GM23338 (cell line): Measurements from ENCODE around the gene PUS3. TPM values are rescaled to one million over a fixed set of nuclear protein-coding genes. Genes with fewer than 3 reads are reported as not detected.

ENCODE experiments used
- ATAC-seq: fragments of 200-7000 bp; cut with Tn5 transposase; 3 replicates; pipeline ENCODE4 v1.9.1; 2020
- DNase-seq: peaks from one replicate; pipeline ENCODE4 v3.0.0-alpha.2; 2015; ENCODE audit warnings: low spot score
- H2AFZ ChIP-seq: fragments of 200-600 bp; sonication (generic); 2 replicates; pipeline ENCODE4 v1.8.0; 2016; ENCODE audit warnings: antibody characterized with exemption, mild to moderate bottlenecking, moderate library complexity
- H3F3A ChIP-seq: fragments of 200-600 bp; sonication (generic); replicated peaks from 2 replicates; pipeline ENCODE4 v1.8.0; 2017; ENCODE audit warnings: antibody characterized with exemption, mixed run types, low read depth
- H3K27ac ChIP-seq: fragments of 200-600 bp; sonication (generic); 2 replicates; pipeline ENCODE4 v1.6.1; 2016; ENCODE audit warnings: low read depth
- H3K27me3 ChIP-seq: fragments of 200-600 bp; sonication (generic); 2 replicates; pipeline ENCODE4 v1.8.0; 2016; ENCODE audit warnings: mild to moderate bottlenecking, mixed run types, moderate library complexity; ENCODE audit not compliant: insufficient read depth
- H3K36me3 ChIP-seq: fragments of 200-600 bp; sonication (generic); 2 replicates; pipeline ENCODE4 v1.8.0; 2016; ENCODE audit warnings: mild to moderate bottlenecking; ENCODE audit not compliant: insufficient read depth
- H3K4me1 ChIP-seq: fragments of 200-600 bp; sonication (generic); 2 replicates; pipeline ENCODE4 v1.8.0; 2016; ENCODE audit warnings: mild to moderate bottlenecking, moderate library complexity; ENCODE audit not compliant: insufficient read depth
- H3K4me2 ChIP-seq: fragments of 200-600 bp; sonication (generic); 2 replicates; pipeline ENCODE4 v1.7.1; 2017; ENCODE audit warnings: mixed run types
- H3K4me3 ChIP-seq: fragments of 200-600 bp; sonication (generic); 2 replicates; pipeline ENCODE4 v1.6.1; 2016; ENCODE audit warnings: mixed run types
- H3K79me2 ChIP-seq: fragments of 200-600 bp; sonication (generic); replicated peaks from 2 replicates; pipeline ENCODE4 v1.8.0; 2017; ENCODE audit warnings: mild to moderate bottlenecking; ENCODE audit not compliant: insufficient read depth
- H3K9me2 ChIP-seq: fragments of 200-600 bp; sonication (generic); 2 replicates; pipeline ENCODE4 v1.8.0; 2017; ENCODE audit not compliant: insufficient read depth
- H4K20me1 ChIP-seq: fragments of 200-600 bp; sonication (generic); replicated peaks from 2 replicates; pipeline ENCODE4 v1.8.0; 2017; ENCODE audit warnings: mild to moderate bottlenecking; ENCODE audit not compliant: insufficient read depth
- H3K27ac Mint-ChIP-seq: 2 replicates; pipeline ENCODE4 v1.8.0; 2020; ENCODE audit warnings: inconsistent platforms, mild to moderate bottlenecking, moderate library complexity, mixed read lengths
- H3K27me3 Mint-ChIP-seq: 3 replicates; pipeline ENCODE4 v1.8.0; 2022; ENCODE audit warnings: low read depth, mild to moderate bottlenecking, moderate library complexity, mixed read lengths, inconsistent platforms; ENCODE audit not compliant: insufficient read depth, poor library complexity
- H3K36me3 Mint-ChIP-seq: 3 replicates; pipeline ENCODE4 v1.8.0; 2021; ENCODE audit warnings: low read depth, mild to moderate bottlenecking, inconsistent platforms, moderate library complexity, mixed read lengths
- H3K4me1 Mint-ChIP-seq: 3 replicates; pipeline ENCODE4 v1.8.0; 2020; ENCODE audit warnings: mild to moderate bottlenecking, inconsistent platforms, mixed read lengths
- H3K4me3 Mint-ChIP-seq: 3 replicates; pipeline ENCODE4 v1.8.0; 2021; ENCODE audit warnings: moderate library complexity, mild to moderate bottlenecking, inconsistent platforms, mixed read lengths
- H3K9me3 Mint-ChIP-seq: 3 replicates; pipeline ENCODE4 v1.8.0; 2020; ENCODE audit warnings: moderate library complexity, mild to moderate bottlenecking, inconsistent platforms, mixed read lengths
- CREB1 ChIP-seq: fragments of 250-450 bp; sonication (Bioruptor Pico); IDR thresholded peaks from 2 replicates; pipeline ENCODE4 v1.5.0; 2020; ENCODE audit warnings: low read depth, mild to moderate bottlenecking, moderate library complexity
- ETS1 ChIP-seq: IDR thresholded peaks from 2 replicates; pipeline ENCODE4 v1.6.1; 2016; ENCODE audit warnings: antibody characterized with exemption
- POLR2AphosphoS5 ChIP-seq: IDR thresholded peaks from 2 replicates; pipeline ENCODE4 v1.6.1; 2016; ENCODE audit warnings: antibody characterized with exemption, low read depth
- REST ChIP-seq: IDR thresholded peaks from one replicate; pipeline ENCODE4 v1.6.1; 2018; ENCODE audit warnings: antibody characterized with exemption; ENCODE audit not compliant: unreplicated experiment
- long read RNA-seq: library from polyadenylated mRNA; unstranded; transcript quantifications from one replicate; pipeline ENCODE4 v2.0.0, GENCODE V29; 2020; ENCODE audit not compliant: unreplicated experiment
- polyA plus RNA-seq: library from polyadenylated mRNA; unstranded; fragments of >200 nt; fragmentation: Nextera tagmentation; extraction: Ambion mirVana; gene quantifications from 2 replicates; pipeline ENCODE4 v1.2.1, GENCODE V29; 2016
- total RNA-seq: library from RNA; depleted of rRNA; stranded (reverse); fragments of >200 nt; shearing (Covaris generic); gene quantifications from 2 replicates; pipeline ENCODE4 v1.2.3, GENCODE V29; 2014; rRNA removed
- TF ChIP-seq, protein P1 (sequence below), 2 experiments: fragments of 200-600 bp in 1 of 2; sonication (generic) in 1 of 2; conservative IDR thresholded peaks; 2 replicates each; pipeline versions ENCODE4 v1.5.1 to v1.6.1; 2016 to 2017; ENCODE audit warnings: antibody characterized with exemption in 2 of 2, low read depth in 2 of 2, mild to moderate bottlenecking in 2 of 2, moderate library complexity in 1 of 2

The PUS3 gene, protein sequence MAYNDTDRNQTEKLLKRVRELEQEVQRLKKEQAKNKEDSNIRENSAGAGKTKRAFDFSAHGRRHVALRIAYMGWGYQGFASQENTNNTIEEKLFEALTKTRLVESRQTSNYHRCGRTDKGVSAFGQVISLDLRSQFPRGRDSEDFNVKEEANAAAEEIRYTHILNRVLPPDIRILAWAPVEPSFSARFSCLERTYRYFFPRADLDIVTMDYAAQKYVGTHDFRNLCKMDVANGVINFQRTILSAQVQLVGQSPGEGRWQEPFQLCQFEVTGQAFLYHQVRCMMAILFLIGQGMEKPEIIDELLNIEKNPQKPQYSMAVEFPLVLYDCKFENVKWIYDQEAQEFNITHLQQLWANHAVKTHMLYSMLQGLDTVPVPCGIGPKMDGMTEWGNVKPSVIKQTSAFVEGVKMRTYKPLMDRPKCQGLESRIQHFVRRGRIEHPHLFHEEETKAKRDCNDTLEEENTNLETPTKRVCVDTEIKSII
- 24.1 and 35.8 TPM in 2 replicates for total RNA-seq
- 12.0 and 15.8 TPM in 2 replicates for polyA plus RNA-seq
- long read RNA-seq, transcript PUS3-201 (4 exons, 1,843 nt): major isoform, 20 of 24 reads
- long read RNA-seq, partial matches to known transcripts: 0 of 24 reads
- long read RNA-seq, other reads (novel, unspliced or antisense): 1 of 24 reads

DNA sequence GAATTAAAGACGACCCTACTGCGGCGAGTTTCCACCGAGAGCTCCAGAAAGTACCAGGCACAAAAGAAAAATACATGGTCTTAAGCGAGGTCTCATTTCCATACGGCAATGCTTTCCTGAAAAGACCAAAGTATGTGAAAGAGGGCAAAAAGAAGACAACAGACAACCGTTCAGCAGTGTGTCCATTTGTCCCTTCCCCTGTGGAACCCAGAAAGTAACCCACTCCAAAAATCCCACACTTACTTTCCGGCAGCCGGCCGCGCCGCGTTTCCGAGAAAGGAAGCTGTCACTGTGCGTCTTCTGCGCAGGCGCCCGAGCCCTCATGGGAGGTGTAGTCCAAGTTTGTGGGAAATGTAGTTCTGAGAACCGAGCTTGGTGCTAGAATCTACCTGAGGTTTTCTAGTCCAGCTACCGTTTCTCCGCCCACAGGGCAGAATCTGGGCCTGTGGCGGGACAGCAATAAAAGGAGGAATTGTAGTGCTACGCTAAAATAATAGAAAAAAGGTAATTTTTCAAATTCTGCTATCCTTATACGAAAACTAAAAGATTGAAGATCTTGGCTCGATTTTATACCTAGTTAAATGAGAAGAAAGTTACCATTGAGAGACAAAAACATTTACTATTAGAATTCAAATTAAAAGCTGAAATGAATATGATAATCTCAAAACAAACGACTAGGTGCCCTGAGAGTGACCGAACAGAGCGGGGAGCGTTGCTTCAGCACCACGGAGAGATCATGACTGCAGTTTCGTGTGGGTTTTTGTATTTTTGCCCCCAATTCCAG lies at the start of gene PUS3:
Gene PUS3 (minus strand): TSS at position 280 of the 784 bp plus-strand sequence. CDS start 6,922 bp downstream, outside the sequence.
- peaks cover 20% of the 10 kb centered on the region for H3K27me3 Mint-ChIP-seq
- H3K9me2 ChIP-seq: no peaks in the 10 kb centered on the region
- peaks cover 38% of the 10 kb centered on the region for H3K36me3 Mint-ChIP-seq
- peaks cover 17% of the 10 kb centered on the region; the same call in 1 of the 2 replicates for H4K20me1 ChIP-seq
- peaks cover 19% of the 10 kb centered on the region for H3K27me3 ChIP-seq
- H3K27ac Mint-ChIP-seq: peak within 1 kb of the TSS; percentile 81
- peaks cover 17% of the 10 kb centered on the region for H3K36me3 ChIP-seq
- no peaks in the 10 kb centered on the region; the same call in 1 of the 3 replicates for H3K9me3 Mint-ChIP-seq
- peak within 1 kb of the TSS; percentile 99 for H2AFZ ChIP-seq
- H3K4me3 ChIP-seq: peak within 1 kb of the TSS; percentile 88
- TF ChIP-seq, protein P1, sequence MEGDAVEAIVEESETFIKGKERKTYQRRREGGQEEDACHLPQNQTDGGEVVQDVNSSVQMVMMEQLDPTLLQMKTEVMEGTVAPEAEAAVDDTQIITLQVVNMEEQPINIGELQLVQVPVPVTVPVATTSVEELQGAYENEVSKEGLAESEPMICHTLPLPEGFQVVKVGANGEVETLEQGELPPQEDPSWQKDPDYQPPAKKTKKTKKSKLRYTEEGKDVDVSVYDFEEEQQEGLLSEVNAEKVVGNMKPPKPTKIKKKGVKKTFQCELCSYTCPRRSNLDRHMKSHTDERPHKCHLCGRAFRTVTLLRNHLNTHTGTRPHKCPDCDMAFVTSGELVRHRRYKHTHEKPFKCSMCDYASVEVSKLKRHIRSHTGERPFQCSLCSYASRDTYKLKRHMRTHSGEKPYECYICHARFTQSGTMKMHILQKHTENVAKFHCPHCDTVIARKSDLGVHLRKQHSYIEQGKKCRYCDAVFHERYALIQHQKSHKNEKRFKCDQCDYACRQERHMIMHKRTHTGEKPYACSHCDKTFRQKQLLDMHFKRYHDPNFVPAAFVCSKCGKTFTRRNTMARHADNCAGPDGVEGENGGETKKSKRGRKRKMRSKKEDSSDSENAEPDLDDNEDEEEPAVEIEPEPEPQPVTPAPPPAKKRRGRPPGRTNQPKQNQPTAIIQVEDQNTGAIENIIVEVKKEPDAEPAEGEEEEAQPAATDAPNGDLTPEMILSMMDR (conservative IDR thresholded peaks at IDR 0.05; ENCODE audit: low read depth in 2 of 2): no peak
- peak; percentile 72 for TF ChIP-seq REST
- peak; percentile 95 for TF ChIP-seq ETS1
- TF ChIP-seq CREB1 (CRISPR knock-in tag): peak; percentile 77
- TF ChIP-seq POLR2AphosphoS5: peak; percentile 92
- H3K4me2 ChIP-seq: peak within 1 kb of the TSS; percentile 89
- peak; percentile 96 for DNase-seq
- H3K4me3 Mint-ChIP-seq: peak within 1 kb of the TSS; percentile 99
- H3K79me2 ChIP-seq: peaks cover 44% of the 10 kb centered on the region
- peak; percentile 84 for ATAC-seq
- H3K27ac ChIP-seq: peak within 1 kb of the TSS; percentile 20; the same call in 1 of the 2 replicates
- peaks cover 15% of the 10 kb centered on the region; the same call in 1 of the 2 replicates for H3F3A ChIP-seq
- peaks cover 12% of the 10 kb centered on the region for H3K4me1 Mint-ChIP-seq
- H3K4me1 ChIP-seq: no peaks in the 10 kb centered on the region
